PFSK-1 (cell line): ENCODE results near the gene MKI67.

Experiments used
- POLR2AphosphoS5 ChIP-seq: IDR thresholded peaks from 2 replicates; pipeline ENCODE4 v1.6.1; 2012; ENCODE audit warnings: low read depth, mild to moderate bottlenecking, control low read depth, low read length, moderate library complexity
- TF ChIP-seq, protein P1 (sequence below), 2 experiments: IDR thresholded peaks; 2 replicates each; pipeline versions ENCODE4 v1.6.1 to v1.8.0; 2011 to 2012; ENCODE audit warnings: low read depth in 2 of 2, low read length in 2 of 2, control low read depth in 1 of 2, inconsistent platforms in 1 of 2, mild to moderate bottlenecking in 1 of 2, moderate library complexity in 1 of 2; ENCODE audit not compliant: insufficient read depth in 1 of 2

GRCh38 chr10:128083191-128083895 lies 42.9 kb downstream of the MKI67 start:
- TF ChIP-seq, protein P1, sequence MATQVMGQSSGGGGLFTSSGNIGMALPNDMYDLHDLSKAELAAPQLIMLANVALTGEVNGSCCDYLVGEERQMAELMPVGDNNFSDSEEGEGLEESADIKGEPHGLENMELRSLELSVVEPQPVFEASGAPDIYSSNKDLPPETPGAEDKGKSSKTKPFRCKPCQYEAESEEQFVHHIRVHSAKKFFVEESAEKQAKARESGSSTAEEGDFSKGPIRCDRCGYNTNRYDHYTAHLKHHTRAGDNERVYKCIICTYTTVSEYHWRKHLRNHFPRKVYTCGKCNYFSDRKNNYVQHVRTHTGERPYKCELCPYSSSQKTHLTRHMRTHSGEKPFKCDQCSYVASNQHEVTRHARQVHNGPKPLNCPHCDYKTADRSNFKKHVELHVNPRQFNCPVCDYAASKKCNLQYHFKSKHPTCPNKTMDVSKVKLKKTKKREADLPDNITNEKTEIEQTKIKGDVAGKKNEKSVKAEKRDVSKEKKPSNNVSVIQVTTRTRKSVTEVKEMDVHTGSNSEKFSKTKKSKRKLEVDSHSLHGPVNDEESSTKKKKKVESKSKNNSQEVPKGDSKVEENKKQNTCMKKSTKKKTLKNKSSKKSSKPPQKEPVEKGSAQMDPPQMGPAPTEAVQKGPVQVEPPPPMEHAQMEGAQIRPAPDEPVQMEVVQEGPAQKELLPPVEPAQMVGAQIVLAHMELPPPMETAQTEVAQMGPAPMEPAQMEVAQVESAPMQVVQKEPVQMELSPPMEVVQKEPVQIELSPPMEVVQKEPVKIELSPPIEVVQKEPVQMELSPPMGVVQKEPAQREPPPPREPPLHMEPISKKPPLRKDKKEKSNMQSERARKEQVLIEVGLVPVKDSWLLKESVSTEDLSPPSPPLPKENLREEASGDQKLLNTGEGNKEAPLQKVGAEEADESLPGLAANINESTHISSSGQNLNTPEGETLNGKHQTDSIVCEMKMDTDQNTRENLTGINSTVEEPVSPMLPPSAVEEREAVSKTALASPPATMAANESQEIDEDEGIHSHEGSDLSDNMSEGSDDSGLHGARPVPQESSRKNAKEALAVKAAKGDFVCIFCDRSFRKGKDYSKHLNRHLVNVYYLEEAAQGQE (IDR thresholded peaks at IDR 0.05; ENCODE audit: insufficient read depth in 1 of 2, low read depth in 2 of 2, low read length in 2 of 2): no peak
- TF ChIP-seq POLR2AphosphoS5: no peak
